ENCODE results near the gene JAKMIP2. TPM values are rescaled to one million over a fixed set of nuclear protein-coding genes. Genes with fewer than 3 reads are reported as not detected.

JAKMIP2 gene
- total RNA-seq, 1 experiment from 2014 or later = 1.2 TPM

DNA sequence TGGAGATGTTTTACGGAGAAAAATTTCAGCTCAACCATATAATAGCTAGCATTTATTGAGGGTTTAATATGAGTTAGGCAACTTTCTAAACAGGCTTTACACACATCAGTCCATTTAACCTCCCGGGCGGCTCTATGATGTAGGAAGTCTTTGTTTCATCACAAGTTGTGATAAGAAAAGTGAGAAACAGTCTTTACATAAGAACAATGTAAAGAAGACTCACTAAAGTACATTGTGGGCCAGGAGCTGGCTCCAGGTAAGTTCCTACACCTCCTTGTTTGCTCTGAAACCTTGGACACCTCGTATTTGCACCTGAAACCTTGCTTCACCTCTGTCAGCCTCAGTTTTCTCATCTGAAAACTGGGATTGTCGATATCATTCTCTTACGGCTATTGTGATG is 116.1 kb downstream of the JAKMIP2 start:
- no peak overlapping the region for H3K4me3 Mint-ChIP-seq (ENCODE audit: unreplicated experiment)
- CTCF ChIA-PET = no interaction called here
- POLR2A ChIA-PET = no interaction called here

DNA sequence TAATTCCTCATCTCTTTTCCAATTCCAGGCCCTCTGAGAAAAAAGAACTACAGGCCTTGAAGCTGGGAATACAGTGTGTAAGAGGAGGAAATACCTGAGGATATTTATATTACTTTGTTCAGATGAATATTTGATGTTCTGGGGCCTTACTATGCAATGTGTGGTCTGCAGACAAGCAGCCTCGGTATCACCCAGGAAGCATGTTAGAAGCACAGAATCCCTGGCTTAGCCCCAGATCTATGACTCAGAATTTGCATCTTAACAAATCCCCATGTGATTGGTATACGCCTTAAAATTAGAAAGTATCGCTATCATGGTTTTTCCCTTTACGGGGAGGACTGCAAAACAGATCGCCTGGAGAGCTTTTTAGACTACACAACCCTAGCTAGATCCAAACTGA is 121.0 kb downstream of the JAKMIP2 start:
- H3K4me1 Mint-ChIP-seq (ENCODE audit: low read depth, unreplicated experiment) = peaks cover 15% of the 10 kb centered on the region
- H3K27me3 ChIP-seq (replicated peaks; ENCODE audit: control insufficient read depth, insufficient read depth, low read length) = no peaks in the 10 kb centered on the region
- CTCF ChIA-PET = interaction anchor here (0.7 kb wide), 1 partner anchor 29 kb away, joined by 3 read pairs; no protein-coding TSS in a partner anchor
- intact Hi-C loops (cut with micrococcal nuclease; ENCODE audit: unreplicated experiment) = no loop called here
- H3K4me3 ChIP-seq (ENCODE audit: low read depth, low read length) = no peak overlapping the region
- peaks cover 46% of the 10 kb centered on the region for H3K9me3 Mint-ChIP-seq (ENCODE audit: unreplicated experiment)
- no TSS peak for BruUV-seq (replicated peaks)
- H3K36me3 Mint-ChIP-seq (ENCODE audit: insufficient read depth, unreplicated experiment) = no peaks in the 10 kb centered on the region
- H3K36me3 ChIP-seq (ENCODE audit: control insufficient read depth, insufficient read depth, low read length) = no peaks in the 10 kb centered on the region
- H3K4me3 Mint-ChIP-seq (ENCODE audit: unreplicated experiment) = no peak overlapping the region
- H3K4me1 ChIP-seq = peaks cover 17% of the 10 kb centered on the region
- POLR2A ChIA-PET = no interaction called here
- H3K27ac Mint-ChIP-seq (ENCODE audit: unreplicated experiment) = no peak overlapping the region
- TF ChIP-seq, protein P1, sequence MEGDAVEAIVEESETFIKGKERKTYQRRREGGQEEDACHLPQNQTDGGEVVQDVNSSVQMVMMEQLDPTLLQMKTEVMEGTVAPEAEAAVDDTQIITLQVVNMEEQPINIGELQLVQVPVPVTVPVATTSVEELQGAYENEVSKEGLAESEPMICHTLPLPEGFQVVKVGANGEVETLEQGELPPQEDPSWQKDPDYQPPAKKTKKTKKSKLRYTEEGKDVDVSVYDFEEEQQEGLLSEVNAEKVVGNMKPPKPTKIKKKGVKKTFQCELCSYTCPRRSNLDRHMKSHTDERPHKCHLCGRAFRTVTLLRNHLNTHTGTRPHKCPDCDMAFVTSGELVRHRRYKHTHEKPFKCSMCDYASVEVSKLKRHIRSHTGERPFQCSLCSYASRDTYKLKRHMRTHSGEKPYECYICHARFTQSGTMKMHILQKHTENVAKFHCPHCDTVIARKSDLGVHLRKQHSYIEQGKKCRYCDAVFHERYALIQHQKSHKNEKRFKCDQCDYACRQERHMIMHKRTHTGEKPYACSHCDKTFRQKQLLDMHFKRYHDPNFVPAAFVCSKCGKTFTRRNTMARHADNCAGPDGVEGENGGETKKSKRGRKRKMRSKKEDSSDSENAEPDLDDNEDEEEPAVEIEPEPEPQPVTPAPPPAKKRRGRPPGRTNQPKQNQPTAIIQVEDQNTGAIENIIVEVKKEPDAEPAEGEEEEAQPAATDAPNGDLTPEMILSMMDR (IDR thresholded peaks at IDR 0.05; ENCODE audit: insufficient read depth in 1 of 2, low read depth in 1 of 2, low read length in 1 of 2, severe bottlenecking in 1 of 2, unreplicated experiment in 1 of 2) = no peak
- DNase-seq = no peak
- H3K9me3 ChIP-seq = peaks cover 3% of the 10 kb centered on the region; the same call in 1 of the 2 replicates
- no peaks in the 10 kb centered on the region for H3K27me3 Mint-ChIP-seq (ENCODE audit: insufficient read depth, unreplicated experiment)

More for the DNA sequence above, 116.1 kb downstream of the JAKMIP2 start:
- peaks cover 14% of the 10 kb centered on the region for H3K4me1 Mint-ChIP-seq (ENCODE audit: low read depth, unreplicated experiment)
- no peaks in the 10 kb centered on the region for H3K27me3 ChIP-seq (replicated peaks; ENCODE audit: control insufficient read depth, insufficient read depth, low read length)
- H3K36me3 ChIP-seq (ENCODE audit: control insufficient read depth, insufficient read depth, low read length) = no peaks in the 10 kb centered on the region
- peak in 1 of 2 experiments; percentile 27 for DNase-seq
- H3K27ac Mint-ChIP-seq (ENCODE audit: unreplicated experiment) = no peak overlapping the region
- H3K27me3 Mint-ChIP-seq (ENCODE audit: insufficient read depth, unreplicated experiment) = no peaks in the 10 kb centered on the region
- peaks cover 31% of the 10 kb centered on the region for H3K9me3 Mint-ChIP-seq (ENCODE audit: unreplicated experiment)
- H3K4me3 ChIP-seq (ENCODE audit: low read depth, low read length) = no peak overlapping the region
- TF ChIP-seq, protein P1 (IDR thresholded peaks at IDR 0.05; ENCODE audit: insufficient read depth in 1 of 2, low read depth in 1 of 2, low read length in 1 of 2, severe bottlenecking in 1 of 2, unreplicated experiment in 1 of 2) = no peak
- H3K4me1 ChIP-seq = peaks cover 33% of the 10 kb centered on the region
- no TSS peak for BruUV-seq (replicated peaks)
- no peaks in the 10 kb centered on the region for H3K36me3 Mint-ChIP-seq (ENCODE audit: insufficient read depth, unreplicated experiment)
- intact Hi-C loops (cut with micrococcal nuclease; ENCODE audit: unreplicated experiment) = loop anchor here (5.0 kb wide), 1 partner anchor 171 kb away; no protein-coding TSS in a partner anchor
- no peaks in the 10 kb centered on the region for H3K9me3 ChIP-seq

DNA sequence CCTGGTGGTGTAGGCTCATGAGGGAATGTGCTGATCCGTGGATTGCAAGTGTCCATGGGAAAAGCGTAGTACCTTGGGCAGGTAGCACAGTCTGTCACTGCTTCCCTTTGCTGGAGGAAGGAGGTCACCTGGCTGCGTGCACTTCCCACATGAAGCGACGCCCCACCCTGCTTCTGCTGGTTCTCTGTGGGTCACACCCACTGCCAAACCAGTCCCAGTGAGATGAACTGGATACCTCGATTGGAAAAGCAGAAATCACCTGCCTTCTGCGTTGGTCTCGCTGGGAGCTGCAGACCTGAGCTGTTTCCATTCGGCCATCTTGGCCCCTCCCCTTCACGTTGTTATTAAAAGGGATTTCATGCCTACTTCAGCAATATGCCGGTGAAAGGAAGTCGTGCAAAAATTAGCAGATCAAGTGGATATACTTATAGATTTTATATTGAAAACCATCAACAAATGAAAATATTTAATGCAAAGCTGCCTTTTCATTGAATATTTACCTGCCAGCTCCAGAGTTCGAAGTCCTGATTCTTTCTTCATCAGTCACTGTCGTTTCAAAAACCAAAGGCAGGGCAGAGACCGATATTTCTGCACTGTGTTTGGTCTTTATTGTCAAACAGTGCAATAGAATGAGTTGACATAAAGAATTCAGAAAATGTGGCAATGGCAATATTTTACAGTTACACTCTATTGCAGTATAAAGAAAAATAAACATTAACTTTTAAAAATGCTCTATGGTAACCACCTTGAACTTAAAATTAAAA is 123.2 kb downstream of the JAKMIP2 start:
- Histone ChIP-seq H3K27me3 (replicated peaks; ENCODE audit: control insufficient read depth, insufficient read depth, low read length) (no peaks in the 10 kb centered on the region), H3K4me1 (peaks cover 17% of the 10 kb centered on the region), H3K36me3 (ENCODE audit: control insufficient read depth, insufficient read depth, low read length) (no peaks in the 10 kb centered on the region), H3K4me3 (ENCODE audit: low read depth, low read length) (no peak overlapping the region), H3K9me3 (peaks cover 4% of the 10 kb centered on the region; the same call in 1 of the 2 replicates)
- peaks cover 63% of the 10 kb centered on the region for H3K9me3 Mint-ChIP-seq (ENCODE audit: unreplicated experiment)
- TF ChIP-seq, protein P1 (IDR thresholded peaks at IDR 0.05; ENCODE audit: insufficient read depth in 1 of 2, low read depth in 1 of 2, low read length in 1 of 2, severe bottlenecking in 1 of 2, unreplicated experiment in 1 of 2) = no peak
- H3K27ac Mint-ChIP-seq (ENCODE audit: unreplicated experiment) = no peak overlapping the region
- intact Hi-C loops (cut with micrococcal nuclease; ENCODE audit: unreplicated experiment) = loop anchor here (1.0 kb wide), 1 partner anchor 9 kb away; no protein-coding TSS in a partner anchor
- peak in 1 of 2 experiments; percentile 29 for DNase-seq
- no peaks in the 10 kb centered on the region for H3K27me3 Mint-ChIP-seq (ENCODE audit: insufficient read depth, unreplicated experiment)
- ChIA-PET POLR2A (no interaction called here), CTCF (interaction anchor here (0.6 to 1.1 kb wide), 3 partner anchors 10 to 807 kb away, joined by 3 to 4 read pairs (median 3); no protein-coding TSS in a partner anchor)
- no peaks in the 10 kb centered on the region for H3K36me3 Mint-ChIP-seq (ENCODE audit: insufficient read depth, unreplicated experiment)
- H3K4me3 Mint-ChIP-seq (ENCODE audit: unreplicated experiment) = no peak overlapping the region
- H3K4me1 Mint-ChIP-seq (ENCODE audit: low read depth, unreplicated experiment) = peaks cover 15% of the 10 kb centered on the region
- BruUV-seq (replicated peaks) = no TSS peak
